ENCODE results near the gene KRT35.

Gene KRT35

DNA sequence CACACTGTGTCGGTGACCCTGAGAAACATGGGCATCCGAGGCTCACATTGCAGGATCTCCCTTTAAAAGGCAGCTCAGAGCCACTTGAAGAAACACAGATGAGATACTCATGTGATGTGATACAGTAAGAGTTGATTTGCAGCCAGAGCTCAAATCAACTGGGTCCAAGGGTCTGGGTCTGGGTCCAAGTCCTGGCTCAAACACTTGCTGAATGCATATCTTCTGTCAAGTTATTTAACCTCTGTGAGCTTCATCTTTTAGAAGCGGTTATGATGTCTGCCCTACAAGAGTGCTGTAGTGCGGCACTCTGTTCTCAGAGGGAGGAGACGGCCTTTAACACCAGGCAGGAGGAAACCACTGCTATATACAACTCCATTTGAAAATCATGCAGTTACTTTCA, 46.5 kb downstream of the KRT35 start:
- no peak for TF ChIP-seq CTCF (IDR thresholded peaks at IDR 0.05)

GRCh38 chr17:41434005-41434404, 46.9 kb downstream of the KRT35 start:
- no peak for TF ChIP-seq CTCF (IDR thresholded peaks at IDR 0.05)

GRCh38 chr17:41433586-41433985, 47.4 kb downstream of the KRT35 start:
- no peak for TF ChIP-seq CTCF (IDR thresholded peaks at IDR 0.05)

DNA sequence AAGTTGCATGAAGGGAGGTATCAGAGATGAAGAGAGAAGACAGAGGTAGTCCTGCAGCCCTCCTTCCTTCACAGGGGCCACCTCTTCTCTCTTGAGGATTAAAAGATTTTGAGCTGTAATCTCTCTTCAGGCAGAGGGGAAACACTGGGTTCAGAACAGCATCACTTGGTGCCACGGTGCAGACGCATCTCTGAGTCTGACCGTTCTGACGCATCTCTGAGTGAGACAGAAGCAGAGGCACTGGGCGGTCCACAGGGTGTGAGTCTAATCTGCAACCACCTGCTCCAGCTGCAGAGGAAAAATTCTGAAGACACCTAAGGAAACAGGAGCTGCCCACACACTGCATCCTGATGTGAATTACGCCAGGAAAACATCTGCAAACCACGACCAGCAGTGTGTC, 51.3 kb downstream of the KRT35 start:
- TF ChIP-seq CTCF (IDR thresholded peaks at IDR 0.05) = no peak

- no peak for TF ChIP-seq CTCF (IDR thresholded peaks at IDR 0.05)
Measured at GRCh38 chr17:41428591-41429291, 52.2 kb downstream of the KRT35 start.

Measured in LNCAP (cell line).